IMR-90 (cell line): ENCODE results near the gene REXO1. TPM values are rescaled to one million over a fixed set of nuclear protein-coding genes. Genes with fewer than 3 reads are reported as not detected.

Source experiments
- ATAC-seq: fragments of 200-7000 bp; cut with Tn5 transposase; 2 replicates; pipeline ENCODE4 v1.9.1; 2020; ENCODE audit warnings: low read depth, mild to moderate bottlenecking, moderate library complexity
- BruUV-seq: library from RNA; stranded (reverse); fragments of 400-500 nt; replicated peaks from 2 replicates; lab custom pipeline; 2021; lab: Mats Ljungman, UMichigan
- CTCF ChIA-PET: fragments of 300-600 bp; formaldehyde crosslinking; extraction: SDS; loops from one replicate; lab custom pipeline; 2021; ENCODE audit warnings: antibody characterized with exemption; lab: Yijun Ruan, JAX
- POLR2A ChIA-PET: fragments of 300-600 bp; sonication (Branson Sonifier 250); formaldehyde crosslinking; loops from one replicate; lab custom pipeline; 2022; ENCODE audit warnings: antibody characterized with exemption; ENCODE audit not compliant: unreplicated experiment; lab: Charles Lee
- DNase-seq: peaks from one replicate; pipeline ENCODE4 v3.0.0; 2013
- H2AFZ ChIP-seq: replicated peaks from 2 replicates; pipeline ENCODE3; 2013; ENCODE audit warnings: low read length, mild to moderate bottlenecking; ENCODE audit not compliant: poor library complexity
- H2AK5ac ChIP-seq: 2 replicates; pipeline ENCODE4 v1.6.1; 2013; ENCODE audit warnings: low read depth, low read length, inconsistent platforms
- H2AK9ac ChIP-seq: replicated peaks from 2 replicates; pipeline ENCODE3; 2013; ENCODE audit warnings: mild to moderate bottlenecking, low read depth, low read length, moderate library complexity; ENCODE audit not compliant: poor library complexity
- H2BK120ac ChIP-seq: 2 replicates; pipeline ENCODE4 v1.6.1; 2013; ENCODE audit warnings: low read depth, low read length, inconsistent platforms
- H2BK15ac ChIP-seq: 3 replicates; pipeline ENCODE4 v1.6.1; 2013; ENCODE audit warnings: low read depth, low read length, inconsistent platforms
- H2BK20ac ChIP-seq: 2 replicates; pipeline ENCODE4 v1.6.1; 2013; ENCODE audit warnings: low read depth, mild to moderate bottlenecking, inconsistent platforms, low read length, moderate library complexity
- H2BK5ac ChIP-seq: 2 replicates; pipeline ENCODE4 v1.6.1; 2013; ENCODE audit warnings: mild to moderate bottlenecking, low read depth, low read length, inconsistent platforms; ENCODE audit not compliant: poor library complexity, severe bottlenecking
- H3K14ac ChIP-seq: replicated peaks from 2 replicates; pipeline ENCODE4 v1.6.1; 2013; ENCODE audit warnings: low read depth, low read length, inconsistent platforms
- H3K18ac ChIP-seq: 2 replicates; pipeline ENCODE4 v1.6.1; 2013; ENCODE audit warnings: low read depth, low read length, control low read depth
- H3K23ac ChIP-seq: 2 replicates; pipeline ENCODE4 v1.6.1; 2013; ENCODE audit warnings: low read depth, low read length, inconsistent platforms
- H3K27ac ChIP-seq: 2 replicates; pipeline ENCODE4 v1.5.1; 2013; ENCODE audit warnings: mild to moderate bottlenecking, control low read depth, low read length; ENCODE audit not compliant: insufficient read depth
- H3K27me3 ChIP-seq: 2 replicates; pipeline ENCODE4 v1.6.1; 2013; ENCODE audit warnings: low read length; ENCODE audit not compliant: control insufficient read depth, insufficient read depth
- H3K36me3 ChIP-seq: 2 replicates; pipeline ENCODE4 v1.6.1; 2013; ENCODE audit warnings: low read length, mixed read lengths; ENCODE audit not compliant: control insufficient read depth, insufficient read depth
- H3K4ac ChIP-seq: 2 replicates; pipeline ENCODE4 v1.6.1; 2013; ENCODE audit warnings: low read depth, low read length, inconsistent platforms
- H3K4me1 ChIP-seq: 2 replicates; pipeline ENCODE4 v1.6.1; 2013; ENCODE audit warnings: low read length, mixed read lengths; ENCODE audit not compliant: control insufficient read depth, insufficient read depth
- H3K4me2 ChIP-seq: 2 replicates; pipeline ENCODE4 v1.6.1; 2013; ENCODE audit warnings: low read depth, mild to moderate bottlenecking, control low read depth, low read length, moderate library complexity
- H3K4me3 ChIP-seq: 2 replicates; pipeline ENCODE4 v1.5.1; 2013; ENCODE audit warnings: low read depth, mild to moderate bottlenecking, control low read depth, low read length, moderate library complexity; ENCODE audit not compliant: insufficient read depth
- H3K56ac ChIP-seq: 2 replicates; pipeline ENCODE4 v1.6.1; 2013; ENCODE audit warnings: low read length, inconsistent platforms; ENCODE audit not compliant: insufficient read depth; ENCODE audit errors: extremely low read depth
- H3K79me1 ChIP-seq, 2 experiments: 2 replicates each; pipeline ENCODE4 v1.6.1; 2013; ENCODE audit warnings: low read length in 2 of 2, inconsistent platforms in 1 of 2, low read depth in 1 of 2
- H3K9ac ChIP-seq: 2 replicates; pipeline ENCODE4 v1.6.1; 2013; ENCODE audit warnings: low read depth, low read length, control low read depth
- H3K9me1 ChIP-seq: 2 replicates; pipeline ENCODE4 v1.6.1; 2013; ENCODE audit warnings: low read length, inconsistent platforms; ENCODE audit not compliant: insufficient read depth
- H3K9me3 ChIP-seq: 2 replicates; pipeline ENCODE4 v1.6.1; 2013; ENCODE audit warnings: low read length; ENCODE audit not compliant: control insufficient read depth, insufficient read depth
- H4K20me1 ChIP-seq: 2 replicates; pipeline ENCODE4 v1.6.1; 2013; ENCODE audit warnings: low read length, inconsistent platforms; ENCODE audit not compliant: insufficient read depth
- H4K5ac ChIP-seq: 2 replicates; pipeline ENCODE4 v1.6.1; 2013; ENCODE audit warnings: mild to moderate bottlenecking, low read depth, low read length, control low read depth
- H4K8ac ChIP-seq, 2 experiments: 2 replicates each; pipeline ENCODE4 v1.6.1; 2013; ENCODE audit warnings: low read depth in 2 of 2, low read length in 2 of 2, control low read depth in 1 of 2, inconsistent platforms in 1 of 2
- H4K91ac ChIP-seq: 2 replicates; pipeline ENCODE4 v1.6.1; 2013; ENCODE audit warnings: low read depth, low read length, inconsistent platforms; ENCODE audit not compliant: insufficient read depth
- BHLHE40 ChIP-seq: fragments of 150-350 bp; IDR thresholded peaks from 2 replicates; pipeline ENCODE4 v1.6.1; 2016; ENCODE audit warnings: mild to moderate bottlenecking, low read depth, low read length
- CEBPB ChIP-seq: IDR thresholded peaks from 2 replicates; pipeline ENCODE4 v1.6.1; 2012; ENCODE audit warnings: low read depth, low read length, improper control_type of control experiment
- CHD1 ChIP-seq: IDR thresholded peaks from 2 replicates; pipeline ENCODE4 v1.6.1; 2012; ENCODE audit warnings: low read depth, low read length, improper control_type of control experiment
- NFE2L2 ChIP-seq: fragments of 150-350 bp; IDR thresholded peaks from 2 replicates; pipeline ENCODE4 v1.6.1; 2016; ENCODE audit warnings: low read depth, mild to moderate bottlenecking, low read length
- POLR2A ChIP-seq: IDR thresholded peaks from 2 replicates; pipeline ENCODE4 v1.6.1; 2012; ENCODE audit warnings: mild to moderate bottlenecking, low read depth, low read length
- RCOR1 ChIP-seq: IDR thresholded peaks from 2 replicates; pipeline ENCODE4 v1.6.1; 2012; ENCODE audit warnings: mild to moderate bottlenecking, low read length, improper control_type of control experiment; ENCODE audit not compliant: insufficient replicate concordance
- RFX5 ChIP-seq: IDR thresholded peaks from 2 replicates; pipeline ENCODE4 v1.8.0; 2012; ENCODE audit warnings: low read depth, mild to moderate bottlenecking, low read length, moderate library complexity
- USF2 ChIP-seq: fragments of 150-350 bp; IDR thresholded peaks from 2 replicates; pipeline ENCODE4 v1.6.1; 2017; ENCODE audit warnings: mild to moderate bottlenecking, antibody characterized with exemption, low read length, low read depth
- WGBS, 2 experiments: methylation state at CpG; one replicate each; pipeline versions ENCODE4 v1.1.5 to v1.1.7; 2013; ENCODE audit warnings: missing lambda C conversion rate in 2 of 2; ENCODE audit not compliant: insufficient read length in 1 of 2; ENCODE audit errors: extremely low coverage in 2 of 2; 5-methylcytosine and 5-hydroxymethylcytosine counted together
- dilution Hi-C: fragments of 300-500 bp; cut with HindIII; formaldehyde crosslinking; loops from one replicate; pipeline ENCODE4 v1.14.3; 2018; ENCODE audit warnings: low sequenced_read_pairs; ENCODE audit not compliant: unreplicated experiment
- in situ Hi-C: fragments of 300-500 bp; cut with MboI; formaldehyde crosslinking; loops from 3 replicates; pipeline ENCODE4 v1.14.3; 2019; ENCODE audit warnings: low sequenced_read_pairs, inconsistent platforms, mixed read lengths
- intact Hi-C: fragments of 100-400 bp; cut with micrococcal nuclease; formaldehyde crosslinking; loops from 2 replicates; pipeline ENCODE4 v1.10.0; 2022
- polyA plus RNA-seq, 3 experiments: library from polyadenylated mRNA; depleted of rRNA; stranded (reverse); fragments of >200 nt; gene quantifications; 2 replicates each; pipeline ENCODE4 v1.2.3, GENCODE V29; 2012; ENCODE audit warnings: low replicate concordance in 1 of 3
- total RNA-seq: library from RNA; depleted of rRNA; stranded (reverse); fragments of >200 nt; gene quantifications from 2 replicates; pipeline ENCODE4 v1.2.3, GENCODE V29; 2012

Gene REXO1
- total and polyA plus RNA-seq, 2 of the 4 experiments (the other 2 are of a cell fraction), result 1.4 to 63.7 TPM

- Histone ChIP-seq H3K9me3 (no peaks in the 10 kb centered on the region), H4K20me1 (peaks cover 99% of the 10 kb centered on the region)
These were observed 5.2 kb downstream of the REXO1 start for GRCh38 chr19:1843116-1843515.

More at GRCh38 chr19:1843116-1843515, 5.2 kb downstream of the REXO1 start:
- Histone ChIP-seq H4K8ac (no peak overlapping the region), H3K36me3 (peaks cover 6% of the 10 kb centered on the region), H2AK5ac (no peak overlapping the region), H3K4me1 (peaks cover 10% of the 10 kb centered on the region), H2AFZ (no peak overlapping the region), H2BK120ac (no peak overlapping the region), H3K9ac (no peak overlapping the region), H3K18ac (no peak overlapping the region), H2BK15ac (no peak overlapping the region), H3K27me3 (no peaks in the 10 kb centered on the region), H3K23ac (no peak overlapping the region), H3K9me1 (no peaks in the 10 kb centered on the region), H2AK9ac (no peak overlapping the region), H3K56ac (no peak overlapping the region), H3K4ac (no peak overlapping the region), H3K4me2 (no peak overlapping the region), H2BK20ac (no peak overlapping the region), H4K91ac (no peak overlapping the region), H3K14ac (no peak overlapping the region), H4K5ac (no peak overlapping the region), H3K4me3 (no peak overlapping the region), H2BK5ac (no peak overlapping the region), H3K79me1 (peaks cover 0 to 78% of the 10 kb centered on the region in 2 experiments; a peak in 2 of 4 replicates), H3K27ac (no peak overlapping the region)
- TF ChIP-seq NFE2L2 (no peak), POLR2A (no peak), RCOR1 (no peak), CEBPB (no peak), USF2 (no peak), CHD1 (no peak), RFX5 (no peak), BHLHE40 (no peak)
- ChIA-PET CTCF (no interaction called here), POLR2A (no interaction called here)
- intact Hi-C loops (no loop called here), dilution Hi-C loops (no loop called here), in situ Hi-C loops (no loop called here)
- ATAC-seq (no peak), DNase-seq (no peak)
- 93% methylated on average over 16 of the region's 22 CpGs; no CpG with 5 or more reads in 1 of the 2 experiments for WGBS, 2 experiments
- BruUV-seq, result no TSS peak
